ENCODE measurements around the gene STRIP2.

STRIP2 gene

GRCh38 chr7:129498021-129498420 is 63.8 kb downstream of the STRIP2 start:
- DNase-seq, result no peak
- H3K4me1 Mint-ChIP-seq, result peaks cover 53% of the 10 kb centered on the region
- H3K36me3 Mint-ChIP-seq, result no peaks in the 10 kb centered on the region
- no peak overlapping the region for H3K27ac Mint-ChIP-seq
- H3K9me3 Mint-ChIP-seq, result no peaks in the 10 kb centered on the region
- no peak overlapping the region for H3K4me3 Mint-ChIP-seq
- H3K27me3 Mint-ChIP-seq, result peaks cover 10% of the 10 kb centered on the region
- CTCF ChIA-PET, result no interaction called here

- Mint-ChIP-seq H3K9me3 (no peaks in the 10 kb centered on the region), H3K4me1 (peaks cover 45% of the 10 kb centered on the region), H3K27me3 (peaks cover 23% of the 10 kb centered on the region), H3K4me3 (peak overlapping the region; percentile 22), H3K36me3 (no peaks in the 10 kb centered on the region), H3K27ac (no peak overlapping the region)
- CTCF ChIA-PET, result interaction anchor here (1.9 kb wide), 1 partner anchor 108 kb away, joined by 4 read pairs; no protein-coding TSS in a partner anchor
- peak; percentile 27 for DNase-seq
These were observed 65.8 kb downstream of the STRIP2 start for GRCh38 chr7:129499999-129500398.

GRCh38 chr7:129501760-129502707 is 67.8 kb downstream of the STRIP2 start, which contains the start of gene SMKR1:
TSS of gene SMKR1 (plus strand) at chr7:129502531. CDS start at chr7:129502825, 294 bp downstream.
- CTCF ChIA-PET, result interaction anchor here (1.9 kb wide), 1 partner anchor 106 kb away, joined by 4 read pairs; no protein-coding TSS in a partner anchor
- no peaks in the 10 kb centered on the region for H3K9me3 Mint-ChIP-seq

GRCh38 chr7:129502708-129503685 is 68.8 kb downstream of the STRIP2 start:
- H3K4me3 Mint-ChIP-seq, result peak overlapping the region; percentile 78
- DNase-seq, result no peak
- CTCF ChIA-PET, result interaction anchor here (1.0 kb wide), 2 partner anchors 102 to 327 kb away, joined by 3 read pairs; no protein-coding TSS in a partner anchor
- peak overlapping the region; percentile 47 for H3K27ac Mint-ChIP-seq
- peaks cover 29% of the 10 kb centered on the region for H3K27me3 Mint-ChIP-seq
- H3K36me3 Mint-ChIP-seq, result no peaks in the 10 kb centered on the region
- no peaks in the 10 kb centered on the region for H3K9me3 Mint-ChIP-seq
- peaks cover 26% of the 10 kb centered on the region for H3K4me1 Mint-ChIP-seq

More at GRCh38 chr7:129501760-129502707, 67.8 kb downstream of the STRIP2 start, which contains the start of gene SMKR1:
- peak; percentile 96 for DNase-seq
- Mint-ChIP-seq H3K4me3 (peak within 1 kb of the TSS; percentile 78), H3K4me1 (peaks cover 33% of the 10 kb centered on the region), H3K27me3 (peaks cover 31% of the 10 kb centered on the region), H3K36me3 (no peaks in the 10 kb centered on the region), H3K27ac (peak within 1 kb of the TSS; percentile 65)

GRCh38 chr7:129503725-129504124 is 69.5 kb downstream of the STRIP2 start:
- no peak overlapping the region for H3K27ac Mint-ChIP-seq
- peak overlapping the region; percentile 78 for H3K4me3 Mint-ChIP-seq
- H3K36me3 Mint-ChIP-seq, result no peaks in the 10 kb centered on the region
- H3K4me1 Mint-ChIP-seq, result peaks cover 24% of the 10 kb centered on the region
- no peaks in the 10 kb centered on the region for H3K9me3 Mint-ChIP-seq
- no peak for DNase-seq
- CTCF ChIA-PET, result interaction anchor here (0.6 to 1.0 kb wide), 3 partner anchors 33 to 326 kb away, joined by 3 read pairs; no protein-coding TSS in a partner anchor
- peaks cover 27% of the 10 kb centered on the region for H3K27me3 Mint-ChIP-seq

GRCh38 chr7:129512192-129512591 is 78.0 kb downstream of the STRIP2 start:
- CTCF ChIA-PET, result no interaction called here
- Mint-ChIP-seq H3K27ac (no peak overlapping the region), H3K36me3 (no peaks in the 10 kb centered on the region), H3K4me1 (no peaks in the 10 kb centered on the region), H3K4me3 (no peak overlapping the region), H3K9me3 (no peaks in the 10 kb centered on the region), H3K27me3 (peaks cover 4% of the 10 kb centered on the region)
- DNase-seq, result no peak

DNA sequence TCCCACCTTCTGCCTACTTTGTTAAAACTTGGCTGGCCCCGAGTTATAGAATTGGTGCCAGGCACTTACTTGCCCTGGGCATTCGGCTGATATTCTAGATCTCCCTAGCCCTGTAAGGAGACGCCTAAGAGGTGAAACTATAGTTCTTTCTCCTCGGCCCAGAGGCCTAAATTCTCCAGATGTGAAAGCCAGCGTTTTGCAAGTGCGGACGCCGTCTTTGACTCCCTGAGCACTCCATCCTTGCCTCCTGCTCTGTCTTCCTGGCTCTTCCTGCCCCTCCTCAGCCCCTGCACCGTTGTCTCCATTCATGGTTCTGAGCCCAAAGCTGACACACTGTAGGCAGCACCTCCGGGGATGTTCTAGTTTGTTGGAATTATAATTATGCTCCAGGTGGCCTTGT is 79.3 kb downstream of the STRIP2 start:
- Mint-ChIP-seq H3K9me3 (no peaks in the 10 kb centered on the region), H3K27ac (no peak overlapping the region), H3K36me3 (no peaks in the 10 kb centered on the region), H3K4me1 (no peaks in the 10 kb centered on the region), H3K4me3 (no peak overlapping the region), H3K27me3 (peaks cover 4% of the 10 kb centered on the region)
- CTCF ChIA-PET, result no interaction called here
- DNase-seq, result no peak

DNA sequence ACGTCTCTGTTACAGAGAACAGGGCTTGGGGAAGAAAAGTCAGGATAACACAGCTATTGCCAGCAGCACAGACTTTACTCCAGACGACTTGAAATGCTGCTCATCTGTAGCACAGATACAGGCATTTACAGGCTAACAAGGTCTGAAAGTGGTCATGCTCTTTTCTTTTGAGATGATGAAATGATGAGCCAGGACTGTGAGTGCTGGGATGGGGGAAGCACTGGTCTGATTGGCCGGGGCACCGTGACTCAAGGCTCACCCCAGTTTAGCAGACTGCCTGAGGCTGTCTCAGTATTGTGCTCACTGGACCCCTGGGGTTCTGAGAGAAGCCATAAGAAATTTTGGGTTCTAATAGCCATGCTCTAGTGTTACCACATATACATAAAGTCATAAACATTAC is 80.5 kb downstream of the STRIP2 start:
- Mint-ChIP-seq H3K27me3 (peaks cover 4% of the 10 kb centered on the region), H3K9me3 (no peaks in the 10 kb centered on the region), H3K4me3 (no peak overlapping the region)

GRCh38 chr7:129515381-129515780 is 81.1 kb downstream of the STRIP2 start:
- CTCF ChIA-PET, result no interaction called here
- Mint-ChIP-seq H3K36me3 (no peaks in the 10 kb centered on the region), H3K4me3 (no peak overlapping the region), H3K4me1 (no peaks in the 10 kb centered on the region), H3K9me3 (no peaks in the 10 kb centered on the region), H3K27me3 (peaks cover 4% of the 10 kb centered on the region), H3K27ac (no peak overlapping the region)
- no peak for DNase-seq

More for the DNA sequence above, 80.5 kb downstream of the STRIP2 start:
- CTCF ChIA-PET, result no interaction called here
- no peaks in the 10 kb centered on the region for H3K4me1 Mint-ChIP-seq
- no peak for DNase-seq
- H3K36me3 Mint-ChIP-seq, result no peaks in the 10 kb centered on the region
- no peak overlapping the region for H3K27ac Mint-ChIP-seq

GRCh38 chr7:129517931-129518330 is 83.7 kb downstream of the STRIP2 start:
- peaks cover 26% of the 10 kb centered on the region for H3K27me3 Mint-ChIP-seq
- H3K36me3 Mint-ChIP-seq, result no peaks in the 10 kb centered on the region
- no peaks in the 10 kb centered on the region for H3K4me1 Mint-ChIP-seq
- CTCF ChIA-PET, result no interaction called here
- H3K4me3 Mint-ChIP-seq, result no peak overlapping the region
- no peaks in the 10 kb centered on the region for H3K9me3 Mint-ChIP-seq
- H3K27ac Mint-ChIP-seq, result no peak overlapping the region
- DNase-seq, result no peak

GRCh38 chr7:129519464-129519863 is 85.2 kb downstream of the STRIP2 start:
- no peak for DNase-seq
- H3K27me3 Mint-ChIP-seq, result peaks cover 32% of the 10 kb centered on the region
- no peak overlapping the region for H3K27ac Mint-ChIP-seq
- H3K4me3 Mint-ChIP-seq, result no peak overlapping the region
- no peaks in the 10 kb centered on the region for H3K9me3 Mint-ChIP-seq
- H3K36me3 Mint-ChIP-seq, result no peaks in the 10 kb centered on the region
- CTCF ChIA-PET, result no interaction called here
- H3K4me1 Mint-ChIP-seq, result no peaks in the 10 kb centered on the region

DNA sequence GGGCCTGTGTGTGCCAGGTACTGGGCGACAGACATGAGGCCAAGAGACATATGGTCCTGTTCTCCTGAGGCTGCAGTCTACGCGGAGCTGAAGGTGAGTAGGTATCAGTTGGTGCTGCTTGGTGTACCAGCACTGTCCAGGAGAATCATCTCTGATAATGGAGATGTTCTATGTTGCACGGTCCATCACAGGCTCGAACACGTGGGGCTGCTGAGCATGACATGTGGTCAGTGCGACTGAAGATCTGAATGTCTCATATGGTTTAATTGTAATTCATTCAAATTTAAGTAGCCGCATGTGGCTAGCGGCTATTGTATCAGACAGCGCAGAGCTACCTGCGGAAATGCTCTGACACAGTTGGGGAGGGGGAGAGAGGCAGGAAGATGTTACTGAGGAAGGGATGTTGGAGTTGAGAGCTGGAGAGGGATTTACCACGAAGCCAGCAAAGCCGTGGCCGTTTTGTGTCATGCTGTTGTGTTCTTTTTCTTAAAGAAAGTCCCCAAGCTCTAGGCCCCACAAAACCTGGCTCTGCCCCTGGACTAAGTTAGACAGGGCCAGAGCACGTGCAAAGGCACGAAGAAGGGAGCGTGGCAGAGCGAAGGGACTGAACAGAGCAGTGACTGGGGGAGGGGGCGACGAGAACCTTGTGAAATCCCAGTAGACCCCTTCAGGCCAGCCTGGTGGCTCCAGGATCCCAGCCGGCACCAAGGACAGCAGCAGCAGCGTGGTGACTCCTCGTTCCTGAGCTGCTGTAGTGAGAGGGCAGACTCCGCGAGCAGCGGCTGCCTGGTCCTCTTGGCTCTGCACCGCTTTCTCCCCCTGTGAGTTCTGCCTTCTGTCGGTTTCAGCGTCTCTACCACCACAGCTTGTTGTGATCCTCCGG is 88.1 kb downstream of the STRIP2 start:
- CTCF ChIA-PET, result no interaction called here
- Mint-ChIP-seq H3K4me3 (no peak overlapping the region), H3K9me3 (no peaks in the 10 kb centered on the region), H3K27ac (no peak overlapping the region), H3K4me1 (peaks cover 2% of the 10 kb centered on the region), H3K27me3 (peaks cover 54% of the 10 kb centered on the region), H3K36me3 (no peaks in the 10 kb centered on the region)
- DNase-seq, result no peak

DNA sequence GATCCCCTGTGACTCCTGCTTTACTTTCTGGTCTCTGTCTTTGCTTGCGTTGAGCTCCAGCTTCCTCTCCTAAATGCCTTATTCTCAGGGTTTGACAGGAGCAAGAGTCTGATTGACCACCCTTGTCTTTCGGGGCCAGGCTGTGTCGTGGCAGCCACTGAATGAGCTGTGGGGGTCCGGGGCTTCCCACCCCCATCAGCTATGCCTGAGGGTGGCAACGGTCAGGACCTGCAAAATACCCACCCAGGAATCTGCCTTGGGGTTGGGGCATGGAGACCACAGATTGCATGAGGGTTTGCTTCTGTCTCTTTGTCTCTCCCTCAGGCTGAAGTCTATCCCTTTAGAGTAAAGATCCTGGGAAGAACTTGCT is 88.7 kb downstream of the STRIP2 start:
- Mint-ChIP-seq H3K27ac (no peak overlapping the region), H3K4me1 (peaks cover 2% of the 10 kb centered on the region), H3K27me3 (peaks cover 54% of the 10 kb centered on the region), H3K4me3 (no peak overlapping the region), H3K9me3 (no peaks in the 10 kb centered on the region), H3K36me3 (no peaks in the 10 kb centered on the region)
- DNase-seq, result no peak
- CTCF ChIA-PET, result no interaction called here
